Keratinocyte (primary cell): ENCODE data around the gene ATXN7L1. TPM values are rescaled to one million over a fixed set of nuclear protein-coding genes. Genes with fewer than 3 reads are reported as not detected.

ENCODE experiments used
- DNase-seq: peaks from one replicate; pipeline ENCODE4 v3.0.0-alpha.2; 2011; ENCODE audit warnings: low read depth, missing footprints, low spot score
- FAIRE-seq: peaks from 2 replicates; lab custom pipeline; 2011; peaks lifted over from hg19 to GRCh38; lab: Jason Lieb, UNC
- H2AFZ ChIP-seq: 2 replicates; pipeline ENCODE4 v1.6.0; 2012; ENCODE audit warnings: low read length, control low read depth, inconsistent platforms; ENCODE audit not compliant: control insufficient read depth
- H3K27ac ChIP-seq: 2 replicates; pipeline ENCODE4 v1.5.1; 2011; ENCODE audit warnings: low read length; ENCODE audit not compliant: control insufficient read depth, insufficient read depth
- H3K27me3 ChIP-seq: 3 replicates; pipeline ENCODE4 v1.6.0; 2011; ENCODE audit warnings: low read length; ENCODE audit not compliant: control insufficient read depth, insufficient read depth; ENCODE audit errors: extremely low read depth
- H3K36me3 ChIP-seq, 2 experiments: 2 replicates in 1 of 2; 3 replicates in 1 of 2; pipeline ENCODE4 v1.5.1; 2011; ENCODE audit warnings: low read length in 2 of 2, mild to moderate bottlenecking in 1 of 2; ENCODE audit not compliant: control insufficient read depth in 2 of 2, insufficient read depth in 2 of 2; ENCODE audit errors: extremely low read depth in 1 of 2
- H3K4me1 ChIP-seq: 3 replicates; pipeline ENCODE4 v1.5.1; 2011; ENCODE audit warnings: low read length; ENCODE audit not compliant: control insufficient read depth, insufficient read depth; ENCODE audit errors: extremely low read depth
- H3K4me2 ChIP-seq: 3 replicates; pipeline ENCODE4 v1.6.0; 2011; ENCODE audit warnings: low read depth, low read length; ENCODE audit not compliant: control insufficient read depth, insufficient read depth; ENCODE audit errors: extremely low read depth
- H3K4me3 ChIP-seq, 3 experiments: fragments of 200-600 bp in 1 of 3; sonication (generic) in 1 of 3; 2 replicates in 2 of 3; 3 replicates in 1 of 3; pipeline ENCODE4 v1.5.1; 2011 to 2016; ENCODE audit warnings: low read length in 3 of 3, mild to moderate bottlenecking in 3 of 3, control low read depth in 2 of 3, inconsistent platforms in 1 of 3, low read depth in 1 of 3, mixed read lengths in 1 of 3, mixed run types in 1 of 3, moderate library complexity in 1 of 3; ENCODE audit not compliant: control insufficient read depth in 2 of 3, insufficient read depth in 2 of 3; ENCODE audit errors: extremely low read depth in 1 of 3
- H3K79me2 ChIP-seq: 2 replicates; pipeline ENCODE4 v1.6.0; 2012; ENCODE audit warnings: low read length; ENCODE audit not compliant: control insufficient read depth, insufficient read depth
- H3K9ac ChIP-seq: 3 replicates; pipeline ENCODE4 v1.6.0; 2011; ENCODE audit warnings: low read length; ENCODE audit not compliant: control insufficient read depth, insufficient read depth; ENCODE audit errors: extremely low read depth
- H3K9me1 ChIP-seq: 3 replicates; pipeline ENCODE4 v1.6.0; 2011; ENCODE audit warnings: low read length; ENCODE audit not compliant: control insufficient read depth, insufficient read depth; ENCODE audit errors: extremely low read depth
- H3K9me3 ChIP-seq: 2 replicates; pipeline ENCODE4 v1.5.1; 2012; ENCODE audit warnings: low read depth, low read length; ENCODE audit not compliant: control insufficient read depth
- H4K20me1 ChIP-seq: 3 replicates; pipeline ENCODE4 v1.6.0; 2011; ENCODE audit warnings: low read length; ENCODE audit not compliant: control insufficient read depth, insufficient read depth; ENCODE audit errors: extremely low read depth
- CTCF ChIP-seq, 3 experiments: IDR thresholded peaks in 1 of 3; conservative IDR thresholded peaks in 1 of 3; optimal IDR thresholded peaks in 1 of 3; 2 replicates in 2 of 3; 3 replicates in 1 of 3; pipeline versions ENCODE3 to v1.5.1; 2011; ENCODE audit warnings: low read length in 3 of 3, mild to moderate bottlenecking in 3 of 3, moderate library complexity in 2 of 3, control low read depth in 1 of 3, inconsistent platforms in 1 of 3; ENCODE audit not compliant: insufficient read depth in 2 of 3; ENCODE audit errors: extremely low read depth in 1 of 3
- EZH2 ChIP-seq: IDR thresholded peaks from one replicate; pipeline ENCODE4 v1.6.1; 2012; ENCODE audit warnings: inconsistent platforms, mild to moderate bottlenecking, low read length, moderate library complexity
- dilution Hi-C: fragments of 300-500 bp; cut with MboI; formaldehyde crosslinking; loops from one replicate; pipeline ENCODE4 v1.7.0; 2020; ENCODE audit warnings: low sequenced_read_pairs; ENCODE audit not compliant: extremely low pct_ligation_motif_present
- polyA plus RNA-seq, 5 experiments: library from polyadenylated mRNA; depleted of rRNA in 3 of 5; stranded (reverse) in 3 of 5; stranded (forward) in 1 of 5; unstranded in 1 of 5; fragments of >200 nt; gene quantifications; 1 replicate in 1 of 5; 2 replicates in 3 of 5; 3 replicates in 1 of 5; pipeline versions ENCODE4 v1.2.1 to v1.2.3, GENCODE V29; 2011 to 2012; ENCODE audit warnings: missing spikeins in 2 of 5, low read depth in 1 of 5, low replicate concordance in 1 of 5

The ATXN7L1 gene
- polyA plus RNA-seq, 1 donor (not counting 4 experiments of a cell fraction or from before 2014, with no cell fraction given) = 4.8 TPM

- dilution Hi-C loops = no loop called here
- Histone ChIP-seq H3K9me3 (no peaks in the 10 kb centered on the region), H3K27me3 (no peaks in the 10 kb centered on the region), H2AFZ (no peak overlapping the region), H3K4me3 (no peak overlapping the region), H3K4me1 (peaks cover 6% of the 10 kb centered on the region), H4K20me1 (no peaks in the 10 kb centered on the region), H3K9ac (no peak overlapping the region), H3K4me2 (no peak overlapping the region), H3K9me1 (no peaks in the 10 kb centered on the region), H3K79me2 (no peaks in the 10 kb centered on the region), H3K36me3 (no peaks in the 10 kb centered on the region), H3K27ac (no peak overlapping the region)
- FAIRE-seq (no peak), DNase-seq (no peak)
- no peak for TF ChIP-seq EZH2
- TF ChIP-seq CTCF (optimal IDR thresholded peaks at IDR 0.05 in 1 of 3, IDR thresholded peaks at IDR 0.05 in 1 of 3, conservative IDR thresholded peaks at IDR 0.05 in 1 of 3; ENCODE audit: extremely low read depth in 1 of 3, insufficient read depth in 2 of 3, low read length in 3 of 3) = no peak
Measured at GRCh38 chr7:105689067-105689819, 187.2 kb downstream of the ATXN7L1 start.

- no peaks in the 10 kb centered on the region for H4K20me1 ChIP-seq
- H3K4me2 ChIP-seq = no peak overlapping the region
- no peaks in the 10 kb centered on the region for H3K36me3 ChIP-seq
- dilution Hi-C loops = no loop called here
- H2AFZ ChIP-seq = no peak overlapping the region
- DNase-seq (no peak), FAIRE-seq (no peak)
- no peaks in the 10 kb centered on the region for H3K9me1 ChIP-seq
- H3K79me2 ChIP-seq = no peaks in the 10 kb centered on the region
- H3K27me3 ChIP-seq = no peaks in the 10 kb centered on the region
- H3K27ac ChIP-seq = no peak overlapping the region
- H3K9me3 ChIP-seq = no peaks in the 10 kb centered on the region
- no peak overlapping the region for H3K4me3 ChIP-seq
- TF ChIP-seq CTCF (optimal IDR thresholded peaks at IDR 0.05 in 1 of 3, IDR thresholded peaks at IDR 0.05 in 1 of 3, conservative IDR thresholded peaks at IDR 0.05 in 1 of 3; ENCODE audit: extremely low read depth in 1 of 3, insufficient read depth in 2 of 3, low read length in 3 of 3) (no peak), EZH2 (no peak)
- no peak overlapping the region for H3K9ac ChIP-seq
- peaks cover 6% of the 10 kb centered on the region for H3K4me1 ChIP-seq
Measured at GRCh38 chr7:105688617-105689016, 187.8 kb downstream of the ATXN7L1 start.
